SK-N-SH (cell line): ENCODE results near the gene PCK2. TPM values are rescaled to one million over a fixed set of nuclear protein-coding genes. Genes with fewer than 3 reads are reported as not detected.

Source experiments
- CTCF ChIA-PET: fragments of 300-600, 350-600 bp; formaldehyde crosslinking; extraction: SDS; loops from one replicate; lab custom pipeline; 2021; lab: Yijun Ruan, JAX
- POLR2A ChIA-PET: fragments of 350-600 bp; sonication (Branson Sonifier 250); formaldehyde crosslinking; extraction: SDS; loops from one replicate; lab custom pipeline; 2020; ENCODE audit warnings: antibody characterized with exemption, inconsistent platforms; lab: Yijun Ruan, JAX
- DNase-seq: peaks from one replicate; pipeline ENCODE4 v3.0.0; 2012
- H2AFZ ChIP-seq: fragments of 200-600 bp; sonication (generic); 2 replicates; pipeline ENCODE4 v1.8.1; 2016; ENCODE audit warnings: antibody characterized with exemption, mild to moderate bottlenecking, low read depth
- H3F3A ChIP-seq: fragments of 200-600 bp; sonication (generic); replicated peaks from 2 replicates; pipeline ENCODE3; 2016; ENCODE audit warnings: antibody characterized with exemption, mild to moderate bottlenecking; ENCODE audit not compliant: insufficient read depth
- H3K27ac ChIP-seq, 2 experiments: fragments of 200-500 bp in 1 of 2; fragments of 200-600 bp in 1 of 2; sonication (Bioruptor generic) in 1 of 2; sonication (generic), shearing (Covaris generic) in 1 of 2; 2 replicates each; pipeline versions ENCODE4 v1.5.1 to v1.6.1; 2014 to 2016; ENCODE audit warnings: low read depth in 2 of 2, inconsistent platforms in 1 of 2, low read length in 1 of 2, mild to moderate bottlenecking in 1 of 2, mixed read lengths in 1 of 2
- H3K27me3 ChIP-seq: fragments of 200-600 bp; sonication (generic), shearing (Covaris generic); 2 replicates; pipeline ENCODE4 v1.6.1; 2016; ENCODE audit warnings: mixed run types; ENCODE audit not compliant: insufficient read depth
- H3K36me3 ChIP-seq, 2 experiments: fragments of 200-500 bp in 1 of 2; fragments of 200-600 bp in 1 of 2; sonication (Bioruptor generic) in 1 of 2; sonication (generic) in 1 of 2; replicated peaks in 1 of 2; 2 replicates each; pipeline versions ENCODE3 to v1.5.1; 2014 to 2016; ENCODE audit warnings: low read length in 1 of 2, mild to moderate bottlenecking in 1 of 2; ENCODE audit not compliant: insufficient read depth in 2 of 2, control insufficient read depth in 1 of 2
- H3K4me1 ChIP-seq, 2 experiments: fragments of 200-500 bp in 1 of 2; fragments of 200-600 bp in 1 of 2; sonication (Bioruptor generic) in 1 of 2; sonication (generic), shearing (Covaris generic) in 1 of 2; 2 replicates each; pipeline versions ENCODE4 v1.5.1 to v1.6.1; 2014 to 2016; ENCODE audit warnings: low read depth in 1 of 2, low read length in 1 of 2, mixed run types in 1 of 2; ENCODE audit not compliant: insufficient read depth in 2 of 2, control insufficient read depth in 1 of 2
- H3K4me2 ChIP-seq: fragments of 200-600 bp; sonication (generic), shearing (Covaris generic); 2 replicates; pipeline ENCODE4 v1.6.1; 2017; ENCODE audit warnings: mixed run types
- H3K4me3 ChIP-seq, 2 experiments: fragments of 200-500 bp in 1 of 2; fragments of 200-600 bp in 1 of 2; sonication (Bioruptor generic) in 1 of 2; sonication (generic), shearing (Covaris generic) in 1 of 2; 2 replicates each; pipeline versions ENCODE4 v1.5.1 to v1.8.1; 2014 to 2016; ENCODE audit warnings: low read depth in 2 of 2, inconsistent platforms in 1 of 2, low read length in 1 of 2, mild to moderate bottlenecking in 1 of 2, mixed read lengths in 1 of 2, moderate library complexity in 1 of 2
- H3K79me2 ChIP-seq: fragments of 200-600 bp; sonication (generic); 2 replicates; pipeline ENCODE4 v1.8.1; 2017; ENCODE audit warnings: mild to moderate bottlenecking; ENCODE audit not compliant: insufficient read depth
- H3K9ac ChIP-seq: fragments of 200-600 bp; sonication (generic); 2 replicates; pipeline ENCODE4 v1.6.1; 2017; ENCODE audit warnings: mixed run types
- H3K9me2 ChIP-seq: fragments of 200-600 bp; sonication (generic); 2 replicates; pipeline ENCODE4 v1.6.1; 2017; ENCODE audit warnings: mixed run types
- H3K9me3 ChIP-seq: fragments of 200-600 bp; sonication (generic); 2 replicates; pipeline ENCODE4 v1.6.1; 2017; ENCODE audit warnings: mixed run types, mild to moderate bottlenecking, moderate library complexity
- H4K20me1 ChIP-seq: fragments of 200-600 bp; sonication (generic); 2 replicates; pipeline ENCODE4 v1.6.1; 2017; ENCODE audit warnings: mild to moderate bottlenecking, mixed run types; ENCODE audit not compliant: insufficient read depth
- CHD2 ChIP-seq: fragments of 150-350 bp; IDR thresholded peaks from 2 replicates; pipeline ENCODE4 v1.6.1; 2018; ENCODE audit warnings: low read length; ENCODE audit not compliant: partially characterized antibody
- CTCF ChIP-seq: fragments of 200-600 bp; sonication (generic); IDR thresholded peaks from 2 replicates; pipeline ENCODE4 v1.6.1; 2017; ENCODE audit warnings: antibody characterized with exemption, mild to moderate bottlenecking, moderate library complexity
- EP300 ChIP-seq, 2 experiments: IDR thresholded peaks; 2 replicates each; pipeline versions ENCODE4 v1.4.0 to v1.6.1; 2012; ENCODE audit warnings: borderline replicate concordance in 1 of 2, low read depth in 1 of 2, low read length in 1 of 2
- EZH2phosphoT487 ChIP-seq: fragments of 200-600 bp; sonication (generic); IDR thresholded peaks from 2 replicates; pipeline ENCODE4 v1.6.1; 2017; ENCODE audit warnings: low read depth, mixed run types, mild to moderate bottlenecking, antibody characterized with exemption, moderate library complexity, borderline replicate concordance
- FOXM1 ChIP-seq: IDR thresholded peaks from 2 replicates; pipeline ENCODE4 v1.4.0; 2012; ENCODE audit warnings: low read depth, mild to moderate bottlenecking
- GABPA ChIP-seq: IDR thresholded peaks from 2 replicates; pipeline ENCODE4 v1.4.0; 2012; ENCODE audit warnings: low read depth, mild to moderate bottlenecking
- GATA2 ChIP-seq: sonication (generic); formaldehyde crosslinking; IDR thresholded peaks from 2 replicates; pipeline ENCODE4 v1.5.0; 2020; ENCODE audit warnings: mild to moderate bottlenecking, missing genetic modification reagents
- MAX ChIP-seq: IDR thresholded peaks from 2 replicates; pipeline ENCODE4 v1.4.0; 2012; ENCODE audit warnings: low read depth
- MXI1 ChIP-seq: IDR thresholded peaks from 2 replicates; pipeline ENCODE4 v1.6.1; 2012; ENCODE audit warnings: mild to moderate bottlenecking, low read depth, low read length, improper control_type of control experiment
- NFIC ChIP-seq: IDR thresholded peaks from 2 replicates; pipeline ENCODE4 v1.4.0; 2012; ENCODE audit warnings: borderline replicate concordance
- NRF1 ChIP-seq: IDR thresholded peaks from 2 replicates; pipeline ENCODE4 v1.6.1; 2012; ENCODE audit warnings: low read depth, mild to moderate bottlenecking, low read length
- PBX3 ChIP-seq: IDR thresholded peaks from 2 replicates; pipeline ENCODE4; 2012
- POLR2AphosphoS5 ChIP-seq: IDR thresholded peaks from 2 replicates; pipeline ENCODE4 v1.6.1; 2012; ENCODE audit warnings: low read depth, low read length
- RAD21 ChIP-seq: IDR thresholded peaks from 2 replicates; pipeline ENCODE4 v1.6.1; 2012; ENCODE audit warnings: mild to moderate bottlenecking, low read length
- RCOR1 ChIP-seq: fragments of 150-350 bp; IDR thresholded peaks from 2 replicates; pipeline ENCODE4 v1.6.1; 2017; ENCODE audit warnings: antibody characterized with exemption, low read length
- REST ChIP-seq: IDR thresholded peaks from 2 replicates; pipeline ENCODE4 v1.6.1; 2012; ENCODE audit warnings: mild to moderate bottlenecking, low read depth, low read length, moderate library complexity
- RFX5 ChIP-seq: IDR thresholded peaks from 2 replicates; pipeline ENCODE4 v1.6.1; 2012; ENCODE audit warnings: mild to moderate bottlenecking, improper control_type of control experiment, low read length
- USF1 ChIP-seq: IDR thresholded peaks from 2 replicates; pipeline ENCODE4 v1.4.0; 2012; ENCODE audit warnings: low read depth, borderline replicate concordance
- WGBS: methylation state at CpG from one replicate; pipeline ENCODE4 v1.1.6; 2017; ENCODE audit warnings: low lambda C conversion rate; 5-methylcytosine and 5-hydroxymethylcytosine counted together
- polyA plus RNA-seq, 3 experiments: library from polyadenylated mRNA; depleted of rRNA; stranded (reverse); fragments of >200 nt; gene quantifications; 2 replicates each; pipeline ENCODE4 v1.2.3, GENCODE V29; 2012

The PCK2 gene
- polyA plus RNA-seq, 1 of the 3 experiments (the other 2 are of a cell fraction) = 16.6 TPM

GRCh38 chr14:24057271-24057670 is 36.8 kb upstream of the PCK2 start:
- no peak overlapping the region for H3K4me2 ChIP-seq
- no peaks in the 10 kb centered on the region for H3K9me3 ChIP-seq
- ChIA-PET CTCF (interaction anchor here (0.7 to 42.8 kb wide), 10 partner anchors 11 to 124 kb away, joined by 3 to 1159 read pairs (median 16); partner anchors contain the start of genes CPNE6, DCAF11, IRF9 and NRL), POLR2A (interaction anchor here (1.3 to 2.4 kb wide), 4 partner anchors 24 to 58 kb away, joined by 5 to 44 read pairs (median 16); partner anchors contain the start of gene PCK2)
- TF ChIP-seq FOXM1 (no peak), EZH2phosphoT487 (no peak), NRF1 (no peak), RFX5 (no peak), CHD2 (no peak), GABPA (no peak), GATA2 (CRISPR knock-in tag) (no peak), EP300 (IDR thresholded peaks at IDR 0.05; ENCODE audit: borderline replicate concordance in 1 of 2, low read depth in 1 of 2, low read length in 1 of 2) (no peak), PBX3 (no peak), RAD21 (no peak), REST (no peak), CTCF (no peak), POLR2AphosphoS5 (no peak), NFIC (no peak), MAX (no peak), MXI1 (no peak), USF1 (no peak), RCOR1 (no peak)
- H3K27me3 ChIP-seq = no peaks in the 10 kb centered on the region
- DNase-seq = peak; percentile 9
- H3K9me2 ChIP-seq = no peaks in the 10 kb centered on the region
- no peaks in the 10 kb centered on the region for H3K79me2 ChIP-seq
- peaks cover 0 to 11% of the 10 kb centered on the region in 2 experiments; a peak in 1 of 4 replicates for H3K4me1 ChIP-seq
- H2AFZ ChIP-seq = no peak overlapping the region
- no peak overlapping the region for H3K27ac ChIP-seq
- no peaks in the 10 kb centered on the region for H4K20me1 ChIP-seq
- no peak overlapping the region for H3K4me3 ChIP-seq
- no peak overlapping the region for H3K9ac ChIP-seq
- H3F3A ChIP-seq = no peaks in the 10 kb centered on the region
- 60% methylated on average over 1 of the region's 2 CpGs for WGBS
- H3K36me3 ChIP-seq = no peaks in the 10 kb centered on the region
